Midbrain (tissue), 1 donor: ENCODE results near the gene EVI2A.
A peak's percentile ranks its signal among the peaks of the same experiment; 100 is the strongest.
"Not testable (repeated sequence)": the region's sequence is repeated elsewhere in the genome, so short reads cannot be mapped to it uniquely, and the experiment has no call there.

Experiments used
- DNase-seq: peaks from one replicate; lab custom pipeline; 2025; lab: John Stamatoyannopoulos, UW

Gene EVI2A

GRCh38 chr17:31321481-31321880 is at the start of gene EVI2A:
TSS of gene EVI2A (minus strand) at chr17:31321622. CDS start at chr17:31319013, 2,609 bp downstream.
- DNase-seq = peak; percentile 59

GRCh38 chr17:31369266-31369665 is 47.8 kb upstream of the EVI2A start:
- no peak for DNase-seq

GRCh38 chr17:31366088-31366487 is 44.7 kb upstream of the EVI2A start:
- DNase-seq = no peak

- DNase-seq = no peak
These were observed 42.6 kb upstream of the EVI2A start for GRCh38 chr17:31364012-31364411.

GRCh38 chr17:31357839-31358394 is 36.5 kb upstream of the EVI2A start:
- no peak for DNase-seq

- DNase-seq = no peak
These were observed 35.7 kb upstream of the EVI2A start for GRCh38 chr17:31357091-31357490.

- DNase-seq = no peak
These were observed 34.5 kb upstream of the EVI2A start for GRCh38 chr17:31355935-31356334.

GRCh38 chr17:31349454-31349853 is 28.0 kb upstream of the EVI2A start:
- no peak for DNase-seq

- DNase-seq = not testable (repeated sequence)
These were observed 23.8 kb upstream of the EVI2A start for GRCh38 chr17:31345191-31345747.

- no peak for DNase-seq
These were observed 18.7 kb upstream of the EVI2A start for GRCh38 chr17:31339906-31340661.

- DNase-seq = no peak
These were observed 7.8 kb upstream of the EVI2A start for GRCh38 chr17:31329221-31329620.

GRCh38 chr17:31328160-31328535 is 6.7 kb upstream of the EVI2A start:
- no peak for DNase-seq

GRCh38 chr17:31327534-31328159 is 6.2 kb upstream of the EVI2A start:
- no peak for DNase-seq

GRCh38 chr17:31323551-31323950 is 2.1 kb upstream of the EVI2A start:
- DNase-seq = no peak

- DNase-seq = no peak
These were observed 544 bp upstream of the EVI2A start for GRCh38 chr17:31321966-31322365.

GRCh38 chr17:31320791-31321190 is 631 bp downstream of the EVI2A start:
- DNase-seq = peak; percentile 56

GRCh38 chr17:31320241-31320640 is 1.2 kb downstream of the EVI2A start:
- no peak for DNase-seq

GRCh38 chr17:31318851-31319661 is 2.4 kb downstream of the EVI2A start:
- no peak for DNase-seq

GRCh38 chr17:31318298-31318801 is 3.1 kb downstream of the EVI2A start:
- DNase-seq = peak; percentile 89

GRCh38 chr17:31314782-31315100 is 6.7 kb downstream of the EVI2A start:
- DNase-seq = no peak

GRCh38 chr17:31313982-31314781 is 7.2 kb downstream of the EVI2A start, which contains the start of gene EVI2B:
TSS of gene EVI2B (minus strand) at chr17:31314054. CDS start at chr17:31305609, 8,445 bp downstream.
- DNase-seq = no peak
